Inflammatory macrophage (primary cell): ENCODE measurements around the gene F10.
A peak's percentile ranks its signal among the peaks of the same experiment; 100 is the strongest.

Experiments used
- DNase-seq, 2 donors: peaks; one replicate each; pipeline ENCODE4 v3.0.0-alpha.2; 2020 to 2022

Gene F10

DNA sequence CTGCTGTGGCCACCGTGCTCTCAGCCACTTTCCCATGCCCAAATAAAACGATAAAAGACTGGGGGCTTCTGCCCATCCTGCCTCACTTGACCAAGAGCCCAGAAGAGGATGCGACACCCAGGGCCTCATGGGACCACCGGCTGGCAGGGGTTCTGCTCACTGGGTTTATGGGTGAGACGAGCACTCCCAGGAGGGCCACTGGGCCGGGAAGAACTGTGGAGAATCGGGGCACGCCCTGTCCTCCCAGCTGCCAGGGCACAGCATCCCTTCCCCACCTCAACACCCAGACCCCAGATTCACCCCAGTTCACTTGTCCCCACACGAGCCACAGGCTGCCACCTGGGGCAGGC lies 4.7 kb upstream of the F10 start:
- no peak for DNase-seq

- DNase-seq: no peak
Measured at GRCh38 chr13:113118261-113119021, 4.2 kb upstream of the F10 start.

DNA sequence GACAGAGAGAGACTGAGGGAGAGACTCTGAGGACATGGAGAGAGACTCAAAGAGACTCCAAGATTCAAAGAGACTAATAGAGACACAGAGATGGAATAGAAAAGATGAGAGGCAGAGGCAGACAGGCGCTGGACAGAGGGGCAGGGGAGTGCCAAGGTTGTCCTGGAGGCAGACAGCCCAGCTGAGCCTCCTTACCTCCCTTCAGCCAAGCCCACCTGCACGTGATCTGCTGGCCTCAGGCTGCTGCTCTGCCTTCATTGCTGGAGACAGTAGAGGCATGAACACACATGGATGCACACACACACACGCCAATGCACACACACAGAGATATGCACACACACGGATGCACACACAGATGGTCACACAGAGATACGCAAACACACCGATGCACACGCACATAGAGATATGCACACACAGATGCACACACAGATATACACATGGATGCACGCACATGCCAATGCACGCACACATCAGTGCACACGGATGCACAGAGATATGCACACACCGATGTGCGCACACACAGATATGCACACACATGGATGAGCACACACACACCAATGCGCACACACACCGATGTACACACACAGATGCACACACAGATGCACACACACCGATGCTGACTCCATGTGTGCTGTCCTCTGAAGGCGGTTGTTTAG lies 3.3 kb upstream of the F10 start:
- no peak for DNase-seq

DNA sequence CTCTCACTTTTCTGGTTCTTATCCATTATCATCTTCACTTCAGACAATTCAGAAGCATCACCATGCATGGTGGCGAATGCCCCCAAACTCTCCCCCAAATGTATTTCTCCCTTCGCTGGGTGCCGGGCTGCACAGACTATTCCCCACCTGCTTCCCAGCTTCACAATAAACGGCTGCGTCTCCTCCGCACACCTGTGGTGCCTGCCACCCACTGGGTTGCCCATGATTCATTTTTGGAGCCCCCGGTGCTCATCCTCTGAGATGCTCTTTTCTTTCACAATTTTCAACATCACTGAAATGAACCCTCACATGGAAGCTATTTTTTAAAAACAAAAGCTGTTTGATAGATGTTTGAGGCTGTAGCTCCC lies 2.8 kb upstream of the F10 start:
- DNase-seq: no peak

DNA sequence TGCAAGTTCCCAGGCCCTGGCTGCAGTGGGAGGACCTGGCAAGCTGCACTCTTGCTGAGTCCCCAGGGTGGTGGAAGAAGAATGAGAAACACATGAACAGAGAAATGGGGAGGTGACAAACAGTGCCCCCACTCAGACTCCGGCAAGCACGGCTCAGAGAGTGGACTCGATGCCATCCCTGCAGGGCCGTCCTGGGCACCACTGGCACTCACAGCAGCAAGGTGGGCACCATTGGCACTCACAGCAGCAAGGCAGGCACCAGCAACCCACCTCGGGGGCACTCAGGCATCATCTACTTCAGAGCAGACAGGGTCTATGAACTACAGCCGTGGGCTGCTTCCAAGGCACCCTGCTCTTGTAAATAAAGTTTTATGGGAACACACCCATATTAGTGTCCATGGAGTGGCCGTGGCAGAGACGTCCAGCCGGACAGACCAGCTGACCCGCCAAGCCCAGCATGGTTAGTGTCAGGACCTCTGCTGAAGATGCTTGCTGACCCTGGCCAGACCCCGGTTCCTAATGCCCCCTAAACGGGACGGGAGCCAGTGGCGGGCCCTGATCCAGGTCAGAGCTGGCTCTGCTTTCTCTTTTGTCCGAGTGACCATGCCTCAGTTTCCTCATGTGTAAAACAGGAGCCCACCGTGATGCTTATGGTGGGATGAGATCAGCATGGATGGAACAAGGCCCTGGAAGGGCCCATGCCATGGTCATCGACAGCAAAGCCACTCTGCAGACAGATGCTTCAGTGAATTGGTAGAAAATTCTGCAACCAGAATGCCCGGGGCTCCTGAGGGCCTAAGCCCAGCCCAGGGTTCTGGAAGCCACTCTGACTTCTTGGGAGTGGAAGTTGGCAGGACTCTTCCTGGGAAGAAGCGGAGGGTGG lies 2.1 kb upstream of the F10 start:
- no peak for DNase-seq

DNA sequence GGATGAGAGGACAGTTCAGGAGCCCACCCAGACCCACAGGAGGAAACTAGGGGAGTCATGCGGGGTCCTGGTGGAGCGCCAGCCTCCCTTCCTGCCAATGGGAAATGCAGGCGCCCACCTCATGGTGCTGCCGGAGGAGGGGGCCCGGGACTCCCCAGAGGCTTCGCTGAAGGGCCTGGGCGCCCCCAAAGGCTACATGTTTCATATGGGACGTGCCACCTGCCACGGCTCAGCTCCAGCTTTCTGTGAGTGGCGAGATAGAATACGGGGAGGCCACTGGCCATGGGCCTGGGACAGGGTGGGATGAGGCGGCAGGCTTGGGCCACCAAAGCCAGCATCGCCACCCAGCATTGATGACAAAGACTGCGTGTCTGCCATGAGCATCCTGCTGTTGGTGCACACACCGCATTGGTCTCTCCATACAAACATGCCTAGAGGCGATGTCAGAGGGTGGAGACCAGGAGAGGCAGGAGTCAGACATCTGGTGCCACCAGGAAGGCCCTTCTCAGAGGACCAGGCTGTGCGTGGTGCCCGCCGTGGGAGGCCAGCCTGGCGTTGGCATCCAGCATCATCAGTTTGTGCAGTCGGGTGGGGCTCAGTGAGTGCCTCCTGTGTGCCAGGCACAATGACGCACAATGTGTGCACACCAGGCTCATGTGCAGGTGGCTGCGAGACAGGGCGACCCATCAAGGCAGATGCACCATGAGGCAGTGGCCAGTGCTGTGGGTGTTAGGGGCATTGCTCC lies 1.2 kb upstream of the F10 start:
- DNase-seq: no peak

GRCh38 chr13:113121928-113122471 lies 599 bp upstream of the F10 start:
- no peak for DNase-seq

DNA sequence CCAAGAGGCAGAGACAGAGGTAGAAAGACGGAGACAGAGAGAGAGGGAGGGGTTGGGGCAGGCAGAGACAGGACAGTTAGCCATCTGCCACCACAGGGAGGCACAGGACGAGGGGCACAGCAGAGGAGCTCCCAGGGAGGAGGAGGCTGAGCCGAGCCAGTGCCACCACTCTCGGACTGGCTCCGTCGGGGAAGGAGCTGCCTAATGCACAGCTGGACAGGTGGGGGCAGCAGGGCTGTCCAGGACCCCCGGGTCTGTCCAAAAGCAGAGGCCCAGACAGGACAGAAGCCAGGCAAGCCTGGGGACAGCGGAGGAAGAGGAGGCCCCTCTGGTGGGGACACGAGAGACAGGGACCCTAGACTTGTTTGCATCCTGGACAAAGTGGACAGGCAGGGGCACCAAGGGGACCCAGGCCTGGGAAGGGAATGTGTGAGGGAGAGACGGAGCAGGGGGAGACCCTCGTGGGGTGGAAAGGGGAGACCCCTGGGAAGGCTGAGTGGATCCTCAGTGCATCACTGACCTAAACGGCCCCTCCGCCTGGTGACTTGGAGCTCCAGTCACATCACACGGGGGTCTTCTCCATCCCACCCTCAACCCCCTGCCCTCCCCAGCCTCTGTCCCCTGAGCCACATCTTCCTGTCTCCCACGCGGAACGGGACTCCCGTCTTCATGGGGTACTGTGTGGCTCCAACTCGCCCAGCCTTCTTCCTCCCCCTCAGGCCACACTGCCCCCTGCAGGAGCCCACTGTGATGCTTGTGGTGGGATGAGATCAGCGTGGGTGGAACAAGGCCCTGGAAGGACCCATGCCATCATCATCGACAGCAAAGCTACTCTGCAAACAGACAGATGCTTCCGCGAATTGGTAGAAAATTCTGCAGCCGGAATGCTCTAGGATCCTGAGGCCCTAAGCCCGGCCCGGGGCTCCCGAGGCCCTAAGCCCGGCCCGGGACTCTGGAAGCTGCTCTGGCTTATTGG lies 915 bp downstream of the F10 start:
- DNase-seq: no peak

GRCh38 chr13:113124211-113124970 lies 1.8 kb downstream of the F10 start:
- no peak for DNase-seq

GRCh38 chr13:113125506-113126264 lies 3.1 kb downstream of the F10 start:
- DNase-seq: no peak

- DNase-seq: no peak
Measured at GRCh38 chr13:113126265-113127150, 3.9 kb downstream of the F10 start.

- no peak for DNase-seq
Measured at GRCh38 chr13:113129480-113129879, 6.9 kb downstream of the F10 start.

DNA sequence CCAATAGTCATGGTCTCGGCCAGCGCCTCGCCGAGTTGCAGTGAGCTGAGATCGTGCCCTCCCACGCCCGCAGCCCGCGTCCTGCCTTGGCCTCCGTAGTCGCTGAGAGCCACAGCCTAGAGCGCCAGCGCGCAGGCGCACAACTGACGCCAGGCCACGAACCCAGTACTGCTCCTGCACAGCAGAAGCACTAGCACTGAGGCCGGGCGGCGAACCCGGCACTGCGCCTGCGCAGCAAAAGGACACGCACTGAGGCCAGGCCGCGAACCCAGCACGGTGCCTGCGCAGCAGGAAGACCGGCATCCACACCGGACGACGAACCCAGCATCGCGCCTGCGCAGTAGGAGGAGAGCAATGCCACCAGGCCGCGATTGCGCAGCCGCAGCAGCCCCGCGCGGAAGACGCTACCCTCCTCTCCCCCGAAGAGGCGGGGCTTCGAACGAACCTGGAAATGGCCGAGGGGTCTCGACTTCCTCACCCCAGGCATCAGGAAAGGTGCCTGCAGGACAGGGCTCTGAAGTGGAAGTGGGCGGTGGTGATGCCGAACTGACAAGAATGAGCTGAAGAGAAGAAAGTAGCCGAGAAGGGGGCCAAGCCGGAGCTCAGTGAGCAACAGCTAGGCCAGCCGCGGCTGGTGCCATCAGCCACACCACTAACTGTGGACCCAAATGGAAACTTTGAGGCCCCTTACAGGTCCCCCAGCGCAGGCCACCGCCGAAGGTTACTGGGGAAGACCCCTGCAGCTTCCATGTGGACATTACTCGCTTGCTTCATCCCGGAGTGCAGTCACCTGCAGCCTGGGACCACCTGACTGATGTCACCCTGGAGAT lies 7.5 kb downstream of the F10 start:
- no peak for DNase-seq

- DNase-seq: no peak
Measured at GRCh38 chr13:113135281-113135760, 12.7 kb downstream of the F10 start.

GRCh38 chr13:113137691-113138298 lies 15.2 kb downstream of the F10 start:
- DNase-seq: no peak

DNA sequence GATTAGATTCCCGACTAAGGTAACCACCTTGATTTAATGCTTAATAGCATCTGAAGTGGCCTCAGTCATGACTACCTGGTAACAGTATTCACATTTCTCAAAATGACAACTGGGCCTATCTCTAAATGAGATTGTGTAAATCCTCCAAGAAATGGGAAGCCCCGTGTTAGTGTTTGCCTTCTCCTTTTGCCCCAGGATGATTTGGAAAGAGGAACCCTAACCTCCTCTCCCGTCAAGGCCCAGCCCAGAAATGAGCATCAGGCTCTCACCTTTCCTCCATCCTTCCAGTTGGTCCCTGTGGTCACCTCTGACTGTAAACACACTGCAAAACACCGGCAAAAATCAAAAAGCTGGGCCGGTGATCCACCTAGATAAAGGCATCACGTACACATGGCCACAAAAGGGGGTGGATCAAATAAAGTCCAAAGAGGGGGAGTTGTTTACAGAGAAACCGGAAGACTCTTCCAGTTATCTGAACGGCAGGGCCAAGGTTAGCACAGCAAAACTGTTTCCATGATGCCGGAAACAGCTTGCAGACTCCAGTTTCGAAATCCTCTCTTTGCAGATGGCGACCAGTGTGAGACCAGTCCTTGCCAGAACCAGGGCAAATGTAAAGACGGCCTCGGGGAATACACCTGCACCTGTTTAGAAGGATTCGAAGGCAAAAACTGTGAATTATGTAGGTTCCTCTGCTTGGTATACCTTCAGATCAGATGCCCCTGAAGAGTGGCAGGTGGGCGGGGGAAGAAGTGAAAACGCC lies 16.4 kb downstream of the F10 start:
- peak; percentile 22 to 26 for DNase-seq
